ENCODE results near the gene MIS18BP1.

DNA sequence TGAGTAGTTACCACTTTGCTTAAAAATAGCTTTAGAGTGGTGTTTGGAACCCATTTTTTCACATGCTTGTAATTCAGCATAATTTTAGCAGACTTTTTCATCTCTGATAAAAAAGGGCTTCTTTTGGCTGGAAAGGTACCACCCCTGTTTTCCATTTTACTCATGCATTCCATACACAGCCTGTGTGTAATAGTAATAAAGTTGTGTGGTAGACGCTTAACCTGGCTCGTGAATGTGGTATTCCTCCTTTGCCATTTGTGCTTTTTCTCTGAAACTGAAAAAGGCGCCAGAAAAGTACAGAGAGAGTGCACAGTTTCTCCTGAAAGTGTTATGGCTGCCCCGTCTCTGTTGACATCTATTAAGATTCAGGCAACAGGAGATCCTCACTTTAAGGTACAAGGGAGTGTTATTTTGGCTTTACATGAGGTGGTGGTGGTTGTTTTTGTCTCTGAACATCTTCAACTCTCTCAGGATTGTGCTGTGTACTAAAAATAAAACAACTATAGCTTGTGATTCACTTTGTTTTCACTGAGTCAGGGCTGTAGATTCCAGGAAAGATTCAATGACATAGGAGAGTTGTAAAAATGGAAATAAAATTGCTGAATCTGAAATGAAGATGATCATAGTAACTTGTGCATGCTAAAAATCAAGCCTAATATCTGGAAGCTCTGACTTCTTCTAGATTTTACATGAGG lies 45.6 kb upstream of the MIS18BP1 start:
- no peak for TF ChIP-seq SP1 (IDR thresholded peaks at IDR 0.05)
- no peak for TF ChIP-seq FOXA1 (IDR thresholded peaks at IDR 0.05)
- no peak for TF ChIP-seq TARDBP (IDR thresholded peaks at IDR 0.05)
- no peak for TF ChIP-seq FOXK2 (IDR thresholded peaks at IDR 0.05)
- no peak for TF ChIP-seq ZNF384 (IDR thresholded peaks at IDR 0.05)
- TF ChIP-seq LEF1 (IDR thresholded peaks at IDR 0.05; ENCODE audit: borderline replicate concordance) = no peak
- no peak for TF ChIP-seq NFRKB (IDR thresholded peaks at IDR 0.05)
